DMS114 treated with DMSO at 0.1 percent for 48 hours (cell line): ENCODE measurements around the gene SERTAD2.

Experiments used
- DNase-seq: peaks from one replicate; lab custom pipeline; 2025; ENCODE audit not compliant: unreplicated experiment; lab: John Stamatoyannopoulos, UW

Gene SERTAD2, protein sequence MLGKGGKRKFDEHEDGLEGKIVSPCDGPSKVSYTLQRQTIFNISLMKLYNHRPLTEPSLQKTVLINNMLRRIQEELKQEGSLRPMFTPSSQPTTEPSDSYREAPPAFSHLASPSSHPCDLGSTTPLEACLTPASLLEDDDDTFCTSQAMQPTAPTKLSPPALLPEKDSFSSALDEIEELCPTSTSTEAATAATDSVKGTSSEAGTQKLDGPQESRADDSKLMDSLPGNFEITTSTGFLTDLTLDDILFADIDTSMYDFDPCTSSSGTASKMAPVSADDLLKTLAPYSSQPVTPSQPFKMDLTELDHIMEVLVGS

DNA sequence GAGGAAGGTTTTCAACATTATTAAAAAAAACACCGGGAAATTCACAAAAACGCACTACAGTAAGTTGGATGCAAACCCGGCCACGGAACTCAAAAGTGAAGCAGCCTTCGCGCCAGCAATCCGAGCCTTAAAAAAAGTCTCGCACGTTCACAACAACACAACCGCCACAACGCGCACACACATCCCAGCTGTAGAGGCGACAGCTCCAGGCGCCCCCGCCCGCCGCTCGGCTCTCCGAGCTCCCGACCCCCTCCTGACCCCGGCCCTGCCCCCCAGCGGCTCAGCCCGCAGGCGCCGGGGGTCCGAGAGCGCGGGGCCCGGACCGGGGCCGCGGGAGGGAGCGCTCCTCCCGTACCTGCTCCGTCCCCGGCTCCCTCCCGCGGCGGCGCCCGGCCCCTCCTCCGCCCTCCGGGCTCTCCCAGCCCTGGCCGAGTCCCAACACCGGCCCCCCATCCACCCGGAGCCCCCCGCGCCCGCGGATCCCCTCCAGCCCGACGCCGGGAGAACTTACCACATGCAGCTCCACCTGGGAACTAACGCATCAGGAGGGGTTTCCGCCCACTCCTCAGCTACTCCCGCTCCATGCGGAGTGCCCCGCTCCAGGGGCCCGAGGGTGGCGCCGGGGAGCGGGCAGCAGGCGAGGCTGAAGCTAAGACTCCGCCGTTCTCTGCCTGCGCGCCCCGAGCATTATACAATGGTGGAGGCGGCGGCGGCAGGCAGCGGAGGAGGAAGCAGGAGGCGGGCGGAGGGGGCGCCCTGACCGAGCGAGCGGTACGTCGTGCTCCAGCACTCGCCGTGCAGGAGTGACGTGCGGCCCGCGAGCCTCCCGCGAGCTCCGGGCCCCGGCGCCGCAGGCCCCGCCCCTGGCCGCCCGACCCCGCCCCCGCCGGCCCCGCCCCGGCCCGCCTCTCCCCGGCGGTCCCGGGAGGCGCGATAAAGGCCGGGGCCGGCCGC lies at the start of gene SERTAD2:
Gene SERTAD2 (minus strand): TSS at position 805 of the 954 bp plus-strand sequence. CDS start 17,042 bp downstream, outside the sequence.
- DNase-seq: peak; percentile 67

- DNase-seq: no peak
Observed at GRCh38 chr2:64700133-64700809, 46.6 kb upstream of the SERTAD2 start.

GRCh38 chr2:64699712-64700111 lies 46.0 kb upstream of the SERTAD2 start:
- DNase-seq: no peak

DNA sequence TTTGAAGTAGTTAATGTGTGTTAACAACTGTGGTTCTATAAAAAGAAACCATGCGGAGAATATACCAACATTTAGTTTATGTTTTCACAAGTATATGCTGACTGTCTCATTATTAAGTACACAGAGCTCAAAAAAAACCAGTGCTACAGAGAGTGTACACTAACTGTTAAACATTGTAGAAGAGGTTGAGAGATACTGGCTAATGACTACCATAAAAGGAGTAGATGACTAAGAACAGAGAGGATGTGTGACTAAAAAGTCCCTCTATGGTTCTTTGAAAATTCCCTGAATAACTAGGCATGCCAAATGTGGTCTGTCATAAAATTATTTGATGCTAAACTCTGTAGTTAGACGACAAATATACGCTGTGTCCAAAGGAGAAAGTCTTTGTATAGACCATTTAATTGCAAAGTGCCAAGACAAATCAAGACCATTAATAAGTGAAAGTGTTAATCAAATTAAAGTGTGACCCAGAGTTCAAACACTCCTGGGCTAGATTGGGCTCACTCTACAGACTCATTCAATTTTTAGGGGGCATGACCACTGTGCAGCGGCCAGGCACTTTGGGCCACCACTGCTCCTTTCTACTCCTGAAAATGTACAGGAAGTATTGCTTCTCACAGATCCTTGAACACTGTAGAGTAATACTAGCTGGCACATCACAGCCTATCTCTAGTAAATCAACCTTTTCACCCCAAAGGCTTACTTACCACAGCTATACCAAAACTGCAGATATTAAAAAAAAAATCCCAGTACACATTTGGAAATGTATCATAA lies 45.1 kb upstream of the SERTAD2 start:
- DNase-seq: no peak

DNA sequence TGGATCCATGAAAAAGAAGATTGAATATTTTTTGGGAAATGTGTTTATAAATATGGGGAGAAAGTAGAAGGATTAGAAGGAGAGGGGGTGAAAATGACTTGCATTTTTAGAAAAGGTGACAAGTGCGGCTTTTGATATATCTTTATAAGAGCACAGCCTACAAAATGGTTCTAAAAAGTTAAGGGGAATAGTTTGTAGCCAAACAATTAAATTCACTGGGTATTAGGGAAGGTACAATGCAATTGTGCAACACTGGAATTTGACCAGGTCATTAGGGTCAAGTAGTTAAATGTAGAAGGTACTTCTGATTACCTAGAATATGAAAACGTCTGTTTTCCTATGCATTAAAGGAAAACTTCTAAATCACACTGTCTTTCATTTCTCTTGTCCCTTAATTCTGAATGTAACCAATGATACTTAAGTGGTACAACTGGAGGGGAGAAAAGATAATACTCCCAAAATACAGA lies 44.5 kb upstream of the SERTAD2 start:
- no peak for DNase-seq

GRCh38 chr2:64697297-64698176 lies 43.8 kb upstream of the SERTAD2 start:
- DNase-seq: no peak

GRCh38 chr2:64696636-64697035 lies 42.9 kb upstream of the SERTAD2 start:
- no peak for DNase-seq

DNA sequence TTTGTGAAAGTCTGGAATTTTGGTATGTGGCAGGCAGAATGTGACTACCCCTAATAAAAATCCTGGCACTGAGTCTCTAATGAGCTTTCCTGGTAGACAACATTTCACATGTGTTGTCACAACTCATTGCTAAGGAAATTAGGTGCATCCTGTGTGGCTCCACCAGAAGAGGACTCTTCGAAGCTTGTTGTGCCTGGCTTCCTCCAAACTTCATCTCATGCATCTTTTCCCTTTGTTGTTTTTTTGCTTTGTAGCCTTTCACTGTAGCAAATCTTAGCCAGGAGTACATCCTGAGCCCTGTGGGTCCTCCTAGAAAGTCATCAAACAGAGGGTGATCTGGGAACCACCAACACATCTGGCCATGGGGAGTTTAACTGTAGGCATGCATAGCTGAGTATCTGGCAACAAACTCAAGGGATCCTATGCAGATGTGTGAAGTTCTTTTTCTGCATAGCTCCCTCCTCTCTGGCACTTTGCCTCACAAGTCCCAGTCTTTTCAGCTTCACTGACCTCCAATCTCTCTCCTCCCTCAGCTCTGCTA lies 42.1 kb upstream of the SERTAD2 start:
- no peak for DNase-seq

DNA sequence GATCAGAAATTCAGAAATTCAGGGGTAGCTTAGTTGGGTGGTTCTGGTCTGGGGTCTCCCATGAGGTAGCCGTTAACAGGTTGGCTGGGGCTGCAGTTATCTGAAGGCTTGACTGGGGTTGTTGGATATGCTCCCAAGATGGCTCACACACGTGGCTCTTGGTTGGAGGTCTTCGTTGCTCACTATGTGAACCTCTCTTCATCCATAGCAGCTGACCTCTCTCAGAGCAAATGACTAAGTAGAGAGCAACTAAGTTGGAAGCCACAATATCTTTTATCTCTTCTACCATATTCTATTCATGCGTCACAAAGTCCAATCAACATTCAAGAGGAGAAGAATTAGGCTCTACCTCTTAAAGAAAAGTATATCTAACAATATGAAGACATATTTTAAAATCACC lies 38.7 kb upstream of the SERTAD2 start:
- DNase-seq: no peak

GRCh38 chr2:64688909-64689308 lies 35.2 kb upstream of the SERTAD2 start:
- no peak for DNase-seq

DNA sequence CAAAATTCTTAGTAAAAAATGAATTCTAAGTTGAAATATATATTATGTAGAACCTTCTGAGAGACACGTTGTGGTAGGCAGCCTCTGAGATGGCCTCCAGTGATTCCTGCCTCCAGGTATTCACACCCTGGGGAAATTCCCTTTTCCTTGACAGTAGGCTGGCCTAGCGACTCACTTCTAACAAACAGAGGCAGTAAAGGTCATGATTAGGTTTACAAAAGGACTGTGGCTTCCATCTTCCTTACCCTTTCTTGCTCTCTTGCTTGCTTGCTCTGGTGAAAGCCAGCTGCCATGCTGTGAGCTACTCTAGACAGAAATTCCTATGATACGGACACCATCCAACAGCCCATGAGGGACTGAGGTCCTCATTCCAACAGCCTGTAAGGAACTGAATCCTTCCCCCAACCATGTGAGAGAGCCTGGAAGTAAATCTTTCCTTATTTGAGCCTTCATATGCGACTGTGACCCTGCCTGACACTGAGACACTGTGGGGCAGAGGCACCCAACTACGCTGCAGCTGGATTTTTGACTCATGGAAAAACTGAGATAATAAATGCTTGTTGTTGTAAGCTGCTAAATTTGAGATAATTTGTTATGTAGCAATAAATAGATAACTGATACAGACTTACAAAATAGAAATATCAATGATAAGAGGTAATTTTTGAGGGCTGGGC lies 32.7 kb upstream of the SERTAD2 start:
- DNase-seq: no peak

DNA sequence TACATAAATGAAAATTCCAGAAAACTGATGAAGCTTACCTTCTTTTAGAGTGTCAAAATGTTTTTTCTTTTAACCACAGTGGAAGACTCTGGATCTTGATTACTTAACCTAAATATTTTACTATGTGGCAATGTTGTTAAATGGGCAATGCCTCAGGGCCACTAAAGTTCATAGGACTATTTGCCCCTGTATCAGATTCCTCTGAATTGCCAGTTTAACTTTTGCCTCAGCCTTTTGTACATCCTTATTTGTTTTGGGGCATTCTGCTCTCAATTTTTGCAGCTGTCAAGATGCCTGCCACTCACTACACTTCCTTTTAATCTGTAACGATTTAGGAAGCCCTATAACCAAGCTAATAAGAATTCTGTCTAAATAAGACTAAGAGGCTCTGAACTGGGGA lies 31.7 kb upstream of the SERTAD2 start:
- DNase-seq: no peak

DNA sequence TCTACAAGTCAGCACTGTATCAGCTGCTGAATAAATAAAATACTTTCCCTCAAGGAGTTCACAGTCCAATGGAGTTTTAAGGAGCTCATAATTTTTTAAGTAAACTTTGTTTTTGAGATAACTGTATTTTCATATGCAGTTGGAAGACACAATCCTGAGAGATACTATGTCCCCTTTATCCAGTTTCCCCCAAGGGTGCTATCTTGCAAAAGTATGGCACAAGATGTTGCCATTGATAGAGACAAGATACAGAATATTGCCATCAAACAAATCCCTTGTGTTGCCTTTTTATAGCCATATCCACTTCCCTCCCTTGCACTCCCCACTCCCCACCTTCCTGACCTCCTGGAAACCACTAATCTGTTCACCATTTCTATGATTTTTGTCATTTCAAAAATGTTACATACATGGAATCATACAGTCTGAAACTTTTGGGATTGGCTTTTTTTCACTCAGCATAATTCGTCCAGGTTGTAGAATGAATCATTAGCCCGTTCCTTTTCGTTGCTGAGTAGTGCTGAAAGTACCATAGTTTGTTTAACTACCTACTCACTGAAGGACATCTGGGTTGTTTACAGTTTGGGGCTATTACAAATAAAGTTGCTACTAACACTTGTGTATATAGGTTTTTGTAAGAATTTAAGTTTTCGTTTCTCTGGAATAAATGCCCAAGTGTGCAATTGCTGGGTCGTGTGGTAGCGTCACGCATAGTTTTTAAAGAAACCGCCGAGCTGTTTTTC lies 30.2 kb upstream of the SERTAD2 start:
- DNase-seq: no peak

DNA sequence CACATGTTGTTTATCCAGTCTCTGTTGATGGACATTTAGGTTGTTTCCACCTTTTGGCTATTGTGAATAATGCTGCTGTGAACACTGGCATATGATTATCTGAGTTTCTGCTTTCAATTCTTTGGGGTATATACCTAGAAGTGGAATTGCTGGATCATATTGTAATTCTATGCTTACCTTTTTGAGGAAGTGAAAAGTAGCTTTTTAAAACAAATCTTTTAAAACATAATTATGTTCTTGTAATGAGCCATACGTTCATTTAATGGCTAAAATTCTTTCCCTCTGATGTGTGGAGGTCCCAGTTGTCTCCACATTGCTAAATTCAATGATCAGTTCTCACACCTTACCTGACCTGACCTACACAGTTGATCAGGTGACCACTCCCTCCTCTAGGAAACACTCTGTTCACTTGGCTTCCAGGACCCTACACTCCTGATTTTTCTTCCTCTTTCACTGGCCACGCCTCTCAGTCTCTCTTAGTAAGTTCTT lies 27.8 kb upstream of the SERTAD2 start:
- no peak for DNase-seq

GRCh38 chr2:64679673-64680425 lies 26.1 kb upstream of the SERTAD2 start:
- no peak for DNase-seq

DNA sequence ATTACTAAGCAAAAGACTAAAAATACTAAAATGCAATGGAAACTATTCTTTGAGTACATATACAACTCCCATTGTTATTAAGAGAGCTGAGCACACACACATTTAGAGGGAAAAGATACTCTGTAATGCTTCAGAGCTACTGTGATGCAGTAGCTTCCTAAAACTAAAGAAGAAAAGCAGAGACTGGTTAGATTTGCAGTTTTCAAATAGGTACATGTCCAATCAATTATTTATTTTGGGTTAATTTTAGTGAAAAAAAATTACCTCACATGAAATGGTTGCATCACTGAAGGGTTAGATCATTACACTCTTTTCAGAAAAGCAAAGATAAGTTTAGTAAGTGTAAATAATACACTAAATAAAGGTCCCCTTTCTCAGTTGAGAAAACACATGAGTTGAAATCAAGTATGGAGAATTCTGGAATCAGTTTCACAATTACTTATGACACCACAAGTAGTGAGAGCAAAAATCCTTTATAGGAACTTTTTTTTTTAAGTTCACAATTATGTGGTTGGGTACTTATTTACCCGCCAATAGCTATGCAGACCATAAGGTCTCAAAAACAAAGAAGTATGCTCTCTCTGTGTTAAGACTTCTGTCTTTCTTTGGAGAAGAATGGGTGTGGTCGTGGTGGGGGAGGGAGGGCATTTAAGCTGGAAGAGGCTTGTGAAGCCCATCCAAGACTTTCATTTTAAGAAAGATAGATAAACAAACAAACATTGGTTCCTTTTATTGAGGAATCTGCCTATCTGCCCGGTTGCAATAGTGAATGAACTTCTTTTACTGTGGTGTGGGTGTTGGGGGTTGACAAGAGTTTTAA lies 25.3 kb upstream of the SERTAD2 start:
- DNase-seq: no peak
